HEK293T (cell line): ENCODE results near the gene NKAIN2.

ENCODE experiments used
- ARNT ChIP-seq: fragments of 450-650 bp; IDR thresholded peaks from 2 replicates; pipeline ENCODE4 v1.6.1; 2017; ENCODE audit warnings: mild to moderate bottlenecking
- BHLHE40 ChIP-seq: fragments of 450-650 bp; IDR thresholded peaks from 2 replicates; pipeline ENCODE4 v1.6.1; 2016; ENCODE audit warnings: mild to moderate bottlenecking, moderate library complexity, borderline replicate concordance
- ELF4 ChIP-seq: fragments of 450-650 bp; IDR thresholded peaks from 2 replicates; pipeline ENCODE4 v1.6.1; 2017; ENCODE audit warnings: antibody characterized with exemption
- FOXA1 ChIP-seq: fragments of 450-650 bp; IDR thresholded peaks from 2 replicates; pipeline ENCODE4 v1.6.1; 2016; ENCODE audit warnings: mild to moderate bottlenecking
- FOXK2 ChIP-seq: fragments of 450-650 bp; IDR thresholded peaks from 2 replicates; pipeline ENCODE4 v1.6.1; 2016; ENCODE audit warnings: mild to moderate bottlenecking
- FOXM1 ChIP-seq: fragments of 450-650 bp; IDR thresholded peaks from 2 replicates; pipeline ENCODE4 v1.6.1; 2017; ENCODE audit warnings: mild to moderate bottlenecking, borderline replicate concordance
- L3MBTL2 ChIP-seq: fragments of 450-650 bp; conservative IDR thresholded peaks from 2 replicates; pipeline ENCODE4 v1.6.1; 2016; ENCODE audit warnings: mild to moderate bottlenecking
- LEF1 ChIP-seq: fragments of 450-650 bp; IDR thresholded peaks from 2 replicates; pipeline ENCODE4 v1.6.1; 2017; ENCODE audit warnings: mild to moderate bottlenecking, borderline replicate concordance
- NFRKB ChIP-seq: fragments of 450-650 bp; IDR thresholded peaks from 2 replicates; pipeline ENCODE4 v1.6.1; 2016; ENCODE audit warnings: mild to moderate bottlenecking, moderate library complexity
- PKNOX1 ChIP-seq: fragments of 450-650 bp; IDR thresholded peaks from 2 replicates; pipeline ENCODE4 v1.6.1; 2016
- SP1 ChIP-seq: fragments of 450-650 bp; IDR thresholded peaks from 2 replicates; pipeline ENCODE4 v1.6.1; 2017
- SUZ12 ChIP-seq: fragments of 450-650 bp; IDR thresholded peaks from 2 replicates; pipeline ENCODE4 v1.6.1; 2016; ENCODE audit warnings: mild to moderate bottlenecking
- TARDBP ChIP-seq: fragments of 450-650 bp; IDR thresholded peaks from 2 replicates; pipeline ENCODE4 v1.6.1; 2016
- ZNF384 ChIP-seq: fragments of 450-650 bp; IDR thresholded peaks from 2 replicates; pipeline ENCODE4 v1.6.1; 2016

DNA sequence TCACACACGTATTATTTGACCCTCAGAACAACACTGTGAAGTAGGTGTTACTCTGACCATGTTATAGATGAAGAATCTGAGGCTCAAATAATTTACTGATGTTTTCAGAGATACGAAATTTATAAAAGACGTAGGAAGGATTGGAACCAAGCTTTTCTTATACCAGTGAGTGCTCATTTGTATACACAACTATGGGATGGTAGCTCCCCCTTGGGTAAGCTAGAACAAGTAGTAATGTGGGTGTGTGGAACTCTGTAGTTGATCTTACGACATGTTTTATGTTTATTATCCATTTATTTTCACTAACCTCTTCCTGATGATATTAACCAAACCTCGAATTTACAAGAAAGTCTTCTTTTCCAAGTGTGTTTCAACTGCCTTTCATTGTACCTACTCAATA, 248.5 kb downstream of the NKAIN2 start:
- TF ChIP-seq SUZ12 (no peak), L3MBTL2 (no peak), PKNOX1 (no peak), BHLHE40 (no peak), FOXA1 (no peak), SP1 (no peak), ARNT (no peak), FOXM1 (no peak), FOXK2 (no peak), NFRKB (no peak), TARDBP (no peak), ZNF384 (no peak), ELF4 (no peak), LEF1 (no peak)
